ENCODE results near the gene ARRDC5.

- TF ChIP-seq CTCF (IDR thresholded peaks at IDR 0.05; ENCODE audit: insufficient read depth, low read depth, low read length) (no peak), EZH2 (IDR thresholded peaks at IDR 0.05; ENCODE audit: insufficient read depth, low read length) (no peak)
These were observed 34.4 kb upstream of the ARRDC5 start for GRCh38 chr19:4937060-4937459.

All from astrocyte (in vitro differentiated cells and primary cell).